ENCODE results near the gene INPPL1. TPM values are rescaled to one million over a fixed set of nuclear protein-coding genes. Genes with fewer than 3 reads are reported as not detected.

INPPL1 gene
- total RNA-seq, 2 experiments from 2014 or later, result 103 to 195 TPM

GRCh38 chr11:72238492-72239312 is 14.1 kb downstream of the INPPL1 start:
- Histone ChIP-seq H3K79me2 (ENCODE audit: insufficient read depth, low read depth, low read length) (no peaks in the 10 kb centered on the region), H3K9me2 (ENCODE audit: insufficient read depth, low read length) (no peaks in the 10 kb centered on the region), H3K9me3 (ENCODE audit: low read length) (no peaks in the 10 kb centered on the region), H2AFZ (ENCODE audit: low read length) (no peak overlapping the region), H4K20me1 (ENCODE audit: insufficient read depth, low read length) (no peaks in the 10 kb centered on the region), H3K4me3 (ENCODE audit: low read depth, low read length, poor library complexity, severe bottlenecking) (no peak overlapping the region), H3K27ac (ENCODE audit: low read depth, low read length, poor library complexity, severe bottlenecking) (no peak overlapping the region), H3K36me3 (ENCODE audit: insufficient read depth, low read length) (peaks cover 49% of the 10 kb centered on the region), H3K4me2 (ENCODE audit: low read length) (no peak overlapping the region), H3K4me1 (ENCODE audit: insufficient read depth, low read length, poor library complexity, severe bottlenecking) (no peaks in the 10 kb centered on the region)
- no peak for TF ChIP-seq EZH2phosphoT487 (IDR thresholded peaks at IDR 0.05; ENCODE audit: borderline replicate concordance, low read depth, low read length)
- TF ChIP-seq, protein P1, sequence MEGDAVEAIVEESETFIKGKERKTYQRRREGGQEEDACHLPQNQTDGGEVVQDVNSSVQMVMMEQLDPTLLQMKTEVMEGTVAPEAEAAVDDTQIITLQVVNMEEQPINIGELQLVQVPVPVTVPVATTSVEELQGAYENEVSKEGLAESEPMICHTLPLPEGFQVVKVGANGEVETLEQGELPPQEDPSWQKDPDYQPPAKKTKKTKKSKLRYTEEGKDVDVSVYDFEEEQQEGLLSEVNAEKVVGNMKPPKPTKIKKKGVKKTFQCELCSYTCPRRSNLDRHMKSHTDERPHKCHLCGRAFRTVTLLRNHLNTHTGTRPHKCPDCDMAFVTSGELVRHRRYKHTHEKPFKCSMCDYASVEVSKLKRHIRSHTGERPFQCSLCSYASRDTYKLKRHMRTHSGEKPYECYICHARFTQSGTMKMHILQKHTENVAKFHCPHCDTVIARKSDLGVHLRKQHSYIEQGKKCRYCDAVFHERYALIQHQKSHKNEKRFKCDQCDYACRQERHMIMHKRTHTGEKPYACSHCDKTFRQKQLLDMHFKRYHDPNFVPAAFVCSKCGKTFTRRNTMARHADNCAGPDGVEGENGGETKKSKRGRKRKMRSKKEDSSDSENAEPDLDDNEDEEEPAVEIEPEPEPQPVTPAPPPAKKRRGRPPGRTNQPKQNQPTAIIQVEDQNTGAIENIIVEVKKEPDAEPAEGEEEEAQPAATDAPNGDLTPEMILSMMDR (conservative IDR thresholded peaks at IDR 0.05; ENCODE audit: low read length), result no peak; the same call in none of the 2 replicates
- ChIA-PET POLR2A (no interaction called here), CTCF (ENCODE audit: unreplicated experiment) (interaction anchor here (0.6 kb wide), 1 partner anchor 16 kb away, joined by 3 read pairs; no protein-coding TSS in a partner anchor)
- BruUV-seq (replicated peaks), result TSS peak; percentile 85
- intact Hi-C loops (cut with micrococcal nuclease; ENCODE audit: unreplicated experiment), result loop anchor here (1.0 to 5.0 kb wide), 2 partner anchors 14 to 194 kb away; partner anchors contain the start of genes CLPB and INPPL1
- no peak for DNase-seq (ENCODE audit: low spot score)

GRCh38 chr11:72239313-72239848 is 14.8 kb downstream of the INPPL1 start:
- Histone ChIP-seq H3K36me3 (ENCODE audit: insufficient read depth, low read length) (peaks cover 43% of the 10 kb centered on the region), H3K9me3 (ENCODE audit: low read length) (no peaks in the 10 kb centered on the region), H2AFZ (ENCODE audit: low read length) (no peak overlapping the region), H3K4me2 (ENCODE audit: low read length) (no peak overlapping the region), H3K4me1 (ENCODE audit: insufficient read depth, low read length, poor library complexity, severe bottlenecking) (no peaks in the 10 kb centered on the region), H3K9me2 (ENCODE audit: insufficient read depth, low read length) (no peaks in the 10 kb centered on the region), H3K27ac (ENCODE audit: low read depth, low read length, poor library complexity, severe bottlenecking) (no peak overlapping the region), H3K4me3 (ENCODE audit: low read depth, low read length, poor library complexity, severe bottlenecking) (no peak overlapping the region), H3K79me2 (ENCODE audit: insufficient read depth, low read depth, low read length) (no peaks in the 10 kb centered on the region), H4K20me1 (ENCODE audit: insufficient read depth, low read length) (no peaks in the 10 kb centered on the region)
- no peak for DNase-seq (ENCODE audit: low spot score)
- intact Hi-C loops (cut with micrococcal nuclease; ENCODE audit: unreplicated experiment), result loop anchor here (5.0 kb wide), 1 partner anchor 193 kb away; the partner anchor contains the start of gene CLPB
- TF ChIP-seq, protein P1 (conservative IDR thresholded peaks at IDR 0.05; ENCODE audit: low read length), result no peak
- BruUV-seq (replicated peaks), result no TSS peak
- CTCF ChIA-PET (ENCODE audit: unreplicated experiment), result no interaction called here
- POLR2A ChIA-PET, result no interaction called here
